SJSA1 (cell line): ENCODE measurements around the gene ESYT2. TPM values are rescaled to one million over a fixed set of nuclear protein-coding genes. Genes with fewer than 3 reads are reported as not detected.

Experiments used
- DNase-seq, 2 experiments: peaks; one replicate each; pipeline ENCODE4 v3.0.0-alpha.2; 2015 to 2020; ENCODE audit warnings: low spot score in 2 of 2, low read depth in 1 of 2
- H3K27ac ChIP-seq: fragments of 250-450 bp; sonication (Bioruptor Pico); 2 replicates; pipeline ENCODE4 v1.5.1; 2020; ENCODE audit warnings: mild to moderate bottlenecking, moderate library complexity
- H3K27me3 ChIP-seq: fragments of 250-450 bp; sonication (Bioruptor Pico); replicated peaks from 2 replicates; pipeline ENCODE4 v1.5.1; 2020; ENCODE audit warnings: mild to moderate bottlenecking, moderate library complexity
- H3K36me3 ChIP-seq: fragments of 250-450 bp; sonication (Bioruptor Pico); 2 replicates; pipeline ENCODE4 v1.5.1; 2020; ENCODE audit warnings: mild to moderate bottlenecking
- H3K4me1 ChIP-seq: fragments of 250-450 bp; sonication (Bioruptor Pico); replicated peaks from 2 replicates; pipeline ENCODE4 v1.6.1; 2021; ENCODE audit warnings: mild to moderate bottlenecking
- H3K4me3 ChIP-seq: fragments of 250-450 bp; sonication (Bioruptor Pico); 2 replicates; pipeline ENCODE4 v1.5.1; 2020; ENCODE audit warnings: mild to moderate bottlenecking
- H3K9me3 ChIP-seq: fragments of 250-450 bp; sonication (Bioruptor Pico); replicated peaks from 2 replicates; pipeline ENCODE4 v1.5.1; 2020; ENCODE audit warnings: mild to moderate bottlenecking
- total RNA-seq: library from RNA; depleted of rRNA; stranded (reverse); fragments of >200 nt; shearing (Covaris generic); gene quantifications from 2 replicates; pipeline ENCODE4 v1.2.3, GENCODE V29; 2014

Gene ESYT2
- total RNA-seq, 1 experiment from 2014 or later = 89.6 TPM

DNA sequence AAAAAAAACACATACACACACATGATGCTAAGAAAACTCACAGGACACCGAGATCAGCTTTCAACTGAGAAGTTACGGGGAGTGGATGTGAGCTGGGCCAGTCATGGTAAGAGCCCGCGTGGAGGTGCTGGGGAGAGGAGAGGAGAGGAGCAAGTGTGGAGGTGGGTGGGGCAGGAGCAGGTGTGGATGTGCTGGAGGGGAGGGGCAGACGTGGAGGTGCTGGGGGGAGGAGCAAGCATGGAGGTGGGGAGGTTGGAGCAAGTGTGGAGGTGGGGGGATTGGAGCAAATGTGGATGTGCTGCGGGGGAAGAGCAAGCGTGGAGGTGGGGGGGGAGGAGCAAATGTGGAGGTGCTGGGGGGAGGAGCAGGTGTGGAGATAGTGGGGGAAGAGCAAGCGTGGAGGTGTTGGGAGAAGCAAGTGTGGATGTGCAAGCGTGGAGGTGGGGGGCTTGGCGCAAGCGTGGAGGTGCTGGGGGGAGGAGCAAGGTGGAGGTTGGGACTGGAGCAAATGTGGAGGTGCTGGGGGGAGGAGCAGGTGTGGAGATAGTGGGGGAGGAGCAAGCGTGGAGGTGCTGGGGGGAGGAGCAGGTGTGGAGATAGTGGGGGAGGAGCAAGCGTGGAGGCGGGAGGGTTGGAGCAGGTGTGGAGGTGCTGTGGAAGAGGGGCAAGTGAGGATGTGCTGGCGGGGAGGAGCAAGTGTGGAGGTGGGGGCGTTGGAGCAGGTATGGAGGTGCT, 100.2 kb downstream of the ESYT2 start:
- Histone ChIP-seq H3K9me3 (no peaks in the 10 kb centered on the region), H3K4me3 (no peak overlapping the region), H3K27me3 (no peaks in the 10 kb centered on the region), H3K4me1 (no peaks in the 10 kb centered on the region), H3K36me3 (peaks cover 15% of the 10 kb centered on the region), H3K27ac (no peak overlapping the region)
- no peak for DNase-seq

DNA sequence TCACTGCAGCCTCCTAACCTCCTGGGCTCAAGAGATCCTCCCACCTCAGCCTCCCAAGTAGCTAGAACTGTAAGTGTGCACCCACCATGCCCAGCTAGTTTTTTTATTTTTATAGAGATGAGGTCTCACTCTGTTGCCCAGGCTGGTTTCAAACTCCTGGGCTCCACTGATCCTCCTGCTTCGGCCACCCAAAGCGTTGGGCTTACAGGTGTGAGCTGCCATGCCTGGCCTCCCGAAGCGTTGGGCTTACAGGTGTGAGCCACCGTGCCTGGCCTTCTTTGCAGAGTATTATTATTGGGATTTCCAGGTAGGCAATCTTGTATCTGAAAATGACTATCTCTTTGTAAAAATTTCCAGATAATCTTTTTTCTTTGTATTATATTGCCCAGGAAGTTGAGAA, 101.6 kb downstream of the ESYT2 start:
- Histone ChIP-seq H3K9me3 (no peaks in the 10 kb centered on the region), H3K36me3 (peaks cover 5% of the 10 kb centered on the region; the same call in 1 of the 2 replicates), H3K27me3 (no peaks in the 10 kb centered on the region), H3K27ac (no peak overlapping the region), H3K4me3 (no peak overlapping the region), H3K4me1 (no peaks in the 10 kb centered on the region)
- DNase-seq = no peak

DNA sequence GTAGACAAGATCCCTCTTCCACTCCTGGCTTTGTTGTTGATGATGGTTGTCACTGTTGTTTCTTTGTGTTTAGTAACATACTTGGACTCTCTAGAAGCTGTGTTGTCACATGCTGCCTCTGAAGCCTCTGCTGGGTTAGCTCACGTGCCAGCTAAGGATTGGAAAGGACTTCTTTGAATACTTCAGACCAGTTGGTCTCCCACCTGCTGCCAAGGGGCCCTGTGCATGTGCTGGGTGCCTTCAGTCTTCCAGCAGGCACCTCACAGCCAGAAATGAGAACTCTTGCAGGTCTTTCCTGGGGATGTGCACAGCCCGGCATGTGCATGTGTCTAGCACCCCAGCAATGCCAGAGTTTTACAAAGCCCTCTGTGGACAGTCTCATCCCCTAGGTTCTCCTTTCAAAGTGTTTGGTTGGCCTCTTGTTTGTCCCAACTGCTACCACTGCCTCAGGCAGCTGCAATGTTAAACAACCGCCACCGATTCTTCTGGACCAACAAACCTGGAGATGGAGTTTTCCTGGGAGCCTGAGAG, 103.0 kb downstream of the ESYT2 start:
- H3K4me3 ChIP-seq = no peak overlapping the region
- H3K36me3 ChIP-seq = no peaks in the 10 kb centered on the region
- DNase-seq = no peak
- no peaks in the 10 kb centered on the region for H3K4me1 ChIP-seq
- H3K27me3 ChIP-seq = no peaks in the 10 kb centered on the region
- no peaks in the 10 kb centered on the region for H3K9me3 ChIP-seq
- H3K27ac ChIP-seq = no peak overlapping the region

DNA sequence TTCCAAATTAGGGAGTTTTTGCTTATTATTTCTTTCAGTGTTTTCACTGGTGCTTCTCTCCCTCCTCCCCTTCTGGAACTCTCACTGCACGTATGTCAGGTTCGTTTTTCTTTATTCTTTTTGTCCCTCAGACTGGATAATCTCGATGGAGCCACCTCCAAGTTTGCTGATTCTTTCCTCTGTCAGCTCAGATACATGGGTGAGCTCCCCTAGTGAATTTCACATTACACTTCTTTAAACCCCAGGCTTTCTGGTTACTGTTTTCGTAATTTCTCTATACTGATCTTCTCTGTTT, 103.9 kb downstream of the ESYT2 start:
- no peaks in the 10 kb centered on the region for H3K9me3 ChIP-seq
- H3K27ac ChIP-seq = no peak overlapping the region
- H3K36me3 ChIP-seq = no peaks in the 10 kb centered on the region
- no peak overlapping the region for H3K4me3 ChIP-seq
- DNase-seq = no peak
- no peaks in the 10 kb centered on the region for H3K27me3 ChIP-seq
- no peaks in the 10 kb centered on the region for H3K4me1 ChIP-seq

DNA sequence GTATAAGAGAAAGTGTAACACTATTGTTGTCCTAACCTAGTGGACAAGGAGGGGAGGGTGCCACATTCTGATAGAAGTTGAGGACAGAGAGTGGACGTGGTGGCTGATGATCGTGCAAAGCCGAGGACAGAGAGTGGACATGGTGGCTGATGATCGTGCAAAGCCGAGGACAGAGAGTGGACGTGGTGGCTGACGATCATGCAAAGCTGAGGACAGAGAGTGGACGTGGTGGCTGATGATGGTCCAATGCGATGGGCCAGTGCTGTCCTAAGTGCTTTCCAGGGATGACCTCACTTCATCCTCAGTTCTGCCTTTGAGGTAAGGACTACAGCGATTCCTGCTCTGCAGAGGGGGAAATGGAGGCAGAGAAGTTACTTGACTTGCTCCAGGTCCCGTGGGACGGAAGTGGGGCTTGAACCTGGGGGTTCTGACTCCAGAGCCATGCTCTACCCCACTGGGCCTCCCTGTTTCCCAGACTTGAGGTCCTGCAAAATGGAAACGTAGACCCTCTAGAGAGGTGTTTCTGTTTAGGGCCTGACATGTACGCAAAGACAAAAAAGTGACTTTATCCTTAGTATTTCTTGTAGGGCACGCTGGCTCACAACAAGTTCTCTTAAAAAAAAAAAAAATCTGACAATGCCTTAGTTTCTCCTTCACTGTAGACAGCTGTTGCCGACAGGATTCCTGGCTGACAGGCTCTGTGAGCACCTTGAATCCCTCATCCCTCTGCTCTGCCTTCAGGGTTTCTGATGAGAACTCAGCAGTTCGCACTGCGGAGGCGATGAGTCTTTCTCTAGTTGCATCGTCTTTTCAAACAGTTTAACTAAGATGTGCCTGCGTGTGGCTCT, 104.4 kb downstream of the ESYT2 start:
- no peak for DNase-seq
- no peaks in the 10 kb centered on the region for H3K9me3 ChIP-seq
- H3K36me3 ChIP-seq = no peaks in the 10 kb centered on the region
- H3K4me1 ChIP-seq = no peaks in the 10 kb centered on the region
- no peaks in the 10 kb centered on the region for H3K27me3 ChIP-seq
- no peak overlapping the region for H3K27ac ChIP-seq
- H3K4me3 ChIP-seq = no peak overlapping the region

DNA sequence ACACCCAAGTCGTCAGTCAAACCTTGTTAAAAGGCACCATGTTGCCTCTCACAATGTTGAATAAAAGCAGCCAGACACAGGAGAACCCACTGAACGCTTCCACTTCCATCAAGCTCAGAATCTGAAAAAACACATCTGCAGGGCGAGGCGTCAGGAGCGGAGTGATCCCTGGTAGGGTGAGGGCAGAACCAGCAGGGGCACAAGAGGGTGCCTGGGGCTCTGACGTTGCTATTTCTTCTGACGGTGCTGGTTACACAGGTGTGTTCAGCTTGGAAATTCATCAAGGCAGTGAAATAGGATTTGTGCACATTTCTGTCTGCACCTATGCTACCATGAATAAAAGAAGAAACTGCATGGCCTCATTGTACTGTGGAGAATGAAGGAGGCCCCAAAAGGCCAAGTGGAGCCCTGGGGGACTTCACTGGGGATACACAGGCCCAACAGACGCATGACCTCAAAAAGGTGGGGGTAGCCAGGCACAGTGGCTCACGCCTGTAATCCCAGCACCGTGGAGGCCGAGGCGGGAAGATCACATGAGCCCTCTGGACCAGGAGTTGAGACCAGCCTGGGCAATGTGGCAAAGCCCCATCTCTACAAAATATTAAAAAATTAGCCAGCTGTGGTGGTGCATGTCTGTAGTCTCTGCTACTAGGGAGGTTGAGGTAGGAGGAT, 105.5 kb downstream of the ESYT2 start:
- no peaks in the 10 kb centered on the region for H3K9me3 ChIP-seq
- H3K4me3 ChIP-seq = no peak overlapping the region
- no peaks in the 10 kb centered on the region for H3K27me3 ChIP-seq
- H3K36me3 ChIP-seq = no peaks in the 10 kb centered on the region
- H3K27ac ChIP-seq = no peak overlapping the region
- DNase-seq = no peak
- no peaks in the 10 kb centered on the region for H3K4me1 ChIP-seq

DNA sequence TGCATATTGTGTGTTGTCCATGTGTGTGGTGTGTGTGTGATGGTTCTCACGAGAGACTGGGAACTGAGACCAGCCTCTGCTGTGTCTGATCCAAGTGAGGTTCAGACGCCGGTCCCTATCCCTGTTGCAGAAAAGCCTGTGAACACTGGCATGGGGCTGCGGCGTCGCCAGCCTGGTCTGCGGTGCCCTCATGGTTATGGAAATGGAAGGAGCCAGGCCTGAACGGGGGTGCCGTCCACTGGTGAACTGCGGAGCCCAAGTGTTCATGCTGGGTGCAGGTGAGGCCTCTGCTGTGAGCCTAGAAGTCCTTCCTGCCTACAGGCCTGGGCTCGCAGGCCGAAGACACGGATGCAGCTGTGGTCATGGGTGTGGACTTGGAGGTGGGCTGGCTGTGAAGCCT, 106.0 kb downstream of the ESYT2 start:
- Histone ChIP-seq H3K36me3 (no peaks in the 10 kb centered on the region), H3K4me1 (no peaks in the 10 kb centered on the region), H3K9me3 (no peaks in the 10 kb centered on the region), H3K27ac (no peak overlapping the region), H3K4me3 (no peak overlapping the region), H3K27me3 (no peaks in the 10 kb centered on the region)
- DNase-seq = no peak

DNA sequence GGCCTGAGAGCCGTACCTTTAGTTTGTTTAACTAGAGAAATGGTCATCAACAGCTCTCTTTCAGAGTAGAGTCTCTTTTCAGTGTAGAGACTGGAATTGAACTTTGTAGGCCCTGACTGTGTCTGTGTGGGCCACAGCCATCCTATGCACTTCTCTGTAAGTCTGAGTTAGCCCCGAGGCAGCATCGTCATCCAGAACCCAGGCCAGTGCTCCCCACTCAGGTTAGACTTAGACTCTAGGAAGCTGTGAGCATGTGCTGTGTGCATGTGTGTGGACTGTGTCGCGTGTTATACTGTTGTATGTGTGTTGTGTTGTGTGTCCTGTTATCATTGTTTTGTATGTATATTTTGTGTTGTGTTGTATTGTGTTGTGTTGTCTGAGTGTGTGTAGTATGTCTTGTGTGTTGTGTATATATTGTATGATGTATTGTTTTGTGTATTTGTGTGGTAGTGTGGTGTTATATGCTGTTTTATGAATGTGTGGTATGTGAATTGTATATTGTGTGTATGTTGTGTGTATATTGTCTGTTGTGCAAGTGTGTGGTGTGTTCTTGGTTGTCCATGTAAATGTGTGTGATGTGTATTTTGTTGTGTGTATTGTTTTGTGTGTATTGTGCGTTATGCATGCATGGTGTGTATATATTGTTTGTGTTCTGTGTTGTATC, 106.6 kb downstream of the ESYT2 start:
- DNase-seq = no peak
- Histone ChIP-seq H3K9me3 (no peaks in the 10 kb centered on the region), H3K27me3 (no peaks in the 10 kb centered on the region), H3K36me3 (no peaks in the 10 kb centered on the region), H3K4me3 (no peak overlapping the region), H3K4me1 (no peaks in the 10 kb centered on the region), H3K27ac (no peak overlapping the region)

DNA sequence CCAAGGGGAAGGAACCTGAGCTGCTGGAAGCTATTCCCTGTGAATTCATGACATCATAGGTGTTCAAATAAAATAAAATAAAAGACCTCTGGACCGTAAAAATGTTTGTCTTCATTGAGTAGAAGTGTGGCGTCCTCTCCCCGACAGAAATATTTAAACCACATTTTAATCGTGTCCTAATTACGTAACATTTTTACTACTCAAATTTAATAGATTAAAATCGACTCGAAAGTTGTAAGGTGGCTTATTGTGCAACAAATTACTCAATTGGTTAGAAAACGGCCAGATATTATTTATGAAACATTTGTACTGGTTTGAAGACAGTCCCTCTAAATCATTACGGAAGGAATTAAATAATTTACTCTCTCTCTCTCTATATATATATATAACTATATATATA, 109.2 kb downstream of the ESYT2 start:
- H3K27me3 ChIP-seq = no peaks in the 10 kb centered on the region
- no peak overlapping the region for H3K4me3 ChIP-seq

DNA sequence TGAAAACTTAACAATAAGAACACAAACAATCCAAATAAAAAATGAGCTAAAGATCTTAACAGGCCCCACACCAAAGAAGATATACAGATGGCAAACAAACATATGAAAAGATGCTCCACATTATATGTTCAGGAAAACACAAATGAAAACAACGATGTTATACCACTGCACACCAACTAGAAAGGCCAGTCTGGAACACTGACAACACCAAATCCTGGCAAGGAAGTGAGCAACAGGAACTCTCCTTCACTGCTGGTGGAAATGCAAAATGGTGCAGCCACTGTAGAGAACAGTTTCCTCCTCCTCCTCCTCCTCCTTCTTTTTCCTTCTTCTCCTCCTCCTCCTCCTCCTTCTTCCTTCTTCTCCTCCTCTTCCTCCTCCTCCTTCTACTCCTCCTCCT, 112.5 kb downstream of the ESYT2 start:
- Histone ChIP-seq H3K4me3 (no peak overlapping the region), H3K4me1 (no peaks in the 10 kb centered on the region), H3K36me3 (no peaks in the 10 kb centered on the region), H3K27ac (no peak overlapping the region), H3K9me3 (no peaks in the 10 kb centered on the region), H3K27me3 (no peaks in the 10 kb centered on the region)
- no peak for DNase-seq

More for the DNA sequence above, 109.2 kb downstream of the ESYT2 start:
- H3K9me3 ChIP-seq = no peaks in the 10 kb centered on the region
- no peaks in the 10 kb centered on the region for H3K4me1 ChIP-seq
- H3K27ac ChIP-seq = no peak overlapping the region
- H3K36me3 ChIP-seq = no peaks in the 10 kb centered on the region
- DNase-seq = no peak

DNA sequence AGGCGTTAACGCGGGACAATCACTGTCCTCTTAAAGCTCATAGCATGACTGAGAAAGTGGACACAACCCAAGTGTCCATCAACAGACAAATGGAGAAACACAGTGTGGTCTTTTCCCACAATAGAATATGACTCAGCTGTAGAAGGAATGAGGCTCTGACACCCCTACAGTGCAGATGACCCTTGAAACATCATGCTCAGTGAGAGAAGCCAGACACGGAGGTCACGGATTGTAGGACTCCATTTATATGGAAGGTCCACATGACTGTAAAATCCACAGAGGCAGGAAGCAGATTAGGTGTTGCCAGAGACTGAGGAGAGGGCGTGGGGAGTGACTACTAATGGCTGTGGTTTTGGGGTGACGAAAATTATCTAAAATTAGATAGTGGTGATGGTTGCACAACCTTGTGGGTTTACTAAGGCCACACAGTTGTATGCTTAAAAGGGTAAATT, 118.6 kb downstream of the ESYT2 start:
- H3K27me3 ChIP-seq = no peaks in the 10 kb centered on the region
- no peak overlapping the region for H3K27ac ChIP-seq
- H3K4me3 ChIP-seq = no peak overlapping the region
- H3K36me3 ChIP-seq = no peaks in the 10 kb centered on the region; the same call in 1 of the 2 replicates
- DNase-seq = no peak
- H3K4me1 ChIP-seq = peaks cover under 1% of the 10 kb centered on the region; the same call in 1 of the 2 replicates
- no peaks in the 10 kb centered on the region for H3K9me3 ChIP-seq

DNA sequence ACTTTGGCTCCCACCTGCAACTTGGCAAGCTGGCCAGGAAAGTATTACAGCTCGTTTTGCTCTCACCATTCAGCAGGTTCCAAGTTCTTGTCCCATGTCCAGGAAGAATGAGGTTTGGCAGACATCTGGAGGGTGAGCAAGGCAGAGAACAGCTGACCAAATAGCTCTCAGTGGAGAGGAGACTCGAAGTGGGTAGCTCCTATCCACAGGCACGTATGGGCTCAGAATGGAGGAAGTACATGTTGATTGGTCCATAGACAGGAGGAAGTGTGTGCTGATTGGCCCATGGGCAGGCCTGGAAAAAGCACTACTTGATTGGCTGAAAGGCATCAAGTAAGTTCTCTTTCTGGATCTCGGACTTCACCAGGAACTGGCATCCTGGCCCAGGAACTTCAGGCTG, 121.7 kb downstream of the ESYT2 start:
- Histone ChIP-seq H3K27ac (no peak overlapping the region), H3K36me3 (peaks cover 15% of the 10 kb centered on the region), H3K9me3 (no peaks in the 10 kb centered on the region), H3K27me3 (no peaks in the 10 kb centered on the region), H3K4me3 (no peak overlapping the region), H3K4me1 (peaks cover 16% of the 10 kb centered on the region)
- DNase-seq = no peak

DNA sequence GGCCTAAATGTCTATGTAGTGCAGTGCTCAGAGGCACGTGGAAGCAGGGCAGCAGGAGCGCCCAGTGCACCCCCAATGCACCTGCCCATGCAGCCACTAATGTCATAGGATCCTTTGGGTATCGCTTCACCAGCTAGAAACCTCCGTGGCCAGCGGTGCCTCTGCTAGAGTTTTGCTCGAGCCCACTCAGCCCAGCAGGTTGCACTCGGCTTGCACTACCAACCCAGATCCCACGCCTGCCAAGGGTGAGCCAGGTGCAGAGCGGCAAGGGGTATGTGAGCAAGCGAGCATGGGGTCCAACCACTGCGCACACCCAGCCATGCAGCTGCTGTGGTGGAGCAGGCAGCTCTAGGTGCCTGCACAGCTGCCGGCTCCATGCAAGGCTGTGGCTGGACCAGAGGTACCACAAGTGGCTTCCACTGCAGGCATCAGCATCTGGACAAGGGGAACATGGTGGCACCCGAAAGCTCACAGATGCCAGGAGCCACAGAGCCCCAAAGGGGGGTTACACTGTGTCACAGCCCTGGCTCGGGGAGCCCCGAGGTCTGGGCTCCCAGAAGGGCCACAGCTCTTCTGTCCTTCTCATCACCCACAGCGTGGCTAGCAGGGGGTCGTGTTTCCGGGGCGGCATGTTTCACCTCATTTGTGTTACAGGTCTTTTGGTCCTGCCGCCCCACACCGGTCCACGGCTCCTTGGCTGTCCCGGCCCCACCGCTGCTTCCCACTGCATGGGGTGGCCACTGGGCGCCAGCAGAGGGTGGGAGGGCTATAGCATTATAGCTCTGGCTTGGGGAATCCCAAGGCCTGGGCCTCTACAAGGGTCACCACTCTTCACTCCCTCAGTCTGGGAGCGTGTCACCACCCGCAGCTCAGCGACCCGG, 122.4 kb downstream of the ESYT2 start:
- H3K27ac ChIP-seq = no peak overlapping the region
- H3K4me3 ChIP-seq = no peak overlapping the region
- H3K9me3 ChIP-seq = no peaks in the 10 kb centered on the region
- H3K36me3 ChIP-seq = peaks cover 21% of the 10 kb centered on the region
- no peaks in the 10 kb centered on the region for H3K27me3 ChIP-seq
- DNase-seq = no peak
- H3K4me1 ChIP-seq = peaks cover 23% of the 10 kb centered on the region
